OCI-LY1 (cell line): ENCODE results near the gene RAD50.
"Not testable (repeated sequence)": the region's sequence is repeated elsewhere in the genome, so short reads cannot be mapped to it uniquely, and the experiment has no call there.

ENCODE experiments used
- H2AFZ ChIP-seq: fragments of 200-600 bp; sonication (generic), shearing (Covaris generic); 2 replicates; pipeline ENCODE4 v1.6.0; 2014; ENCODE audit warnings: antibody characterized with exemption, mild to moderate bottlenecking, low read length
- H3F3A ChIP-seq: fragments of 200-600 bp; sonication (generic), shearing (Covaris generic); 2 replicates; pipeline ENCODE4 v1.6.0; 2014; ENCODE audit warnings: mild to moderate bottlenecking, antibody characterized with exemption, low read length, moderate library complexity; ENCODE audit not compliant: insufficient read depth
- H3K27ac ChIP-seq: fragments of 200-600 bp; sonication (generic); 2 replicates; pipeline ENCODE4 v1.5.1; 2014; ENCODE audit warnings: low read length, mixed run types, mild to moderate bottlenecking, low read depth; ENCODE audit not compliant: poor library complexity, severe bottlenecking
- H3K27me3 ChIP-seq: fragments of 200-600 bp; sonication (generic); 2 replicates; pipeline ENCODE4 v1.6.0; 2014; ENCODE audit warnings: antibody characterized with exemption, mild to moderate bottlenecking, low read length, moderate library complexity; ENCODE audit not compliant: insufficient read depth
- H3K36me3 ChIP-seq: fragments of 200-600 bp; sonication (generic); 2 replicates; pipeline ENCODE4 v1.6.1; 2014; ENCODE audit warnings: mild to moderate bottlenecking, antibody characterized with exemption, low read length, moderate library complexity, mixed read lengths; ENCODE audit not compliant: insufficient read depth
- H3K4me1 ChIP-seq: fragments of 200-600 bp; sonication (generic); 2 replicates; pipeline ENCODE4 v1.5.1; 2014; ENCODE audit warnings: mild to moderate bottlenecking, low read length, moderate library complexity; ENCODE audit not compliant: insufficient read depth, severe bottlenecking
- H3K4me2 ChIP-seq: fragments of 200-600 bp; sonication (generic), shearing (Covaris generic); 2 replicates; pipeline ENCODE4 v1.6.1; 2014; ENCODE audit warnings: low read length
- H3K4me3 ChIP-seq: fragments of 200-600 bp; sonication (generic); 2 replicates; pipeline ENCODE4 v1.5.1; 2014; ENCODE audit warnings: low read length, low read depth, mild to moderate bottlenecking, mixed read lengths; ENCODE audit not compliant: poor library complexity, severe bottlenecking
- H3K79me2 ChIP-seq: fragments of 200-600 bp; shearing (Covaris generic); 2 replicates; pipeline ENCODE4 v1.6.1; 2016; ENCODE audit warnings: mixed run types, low read length, mixed read lengths; ENCODE audit not compliant: insufficient read depth
- H3K9ac ChIP-seq: fragments of 200-600 bp; sonication (generic), shearing (Covaris generic); 2 replicates; pipeline ENCODE4 v1.6.1; 2014; ENCODE audit warnings: mild to moderate bottlenecking, low read length, mixed read lengths
- H3K9me2 ChIP-seq: fragments of 200-600 bp; sonication (generic), shearing (Covaris generic); 2 replicates; pipeline ENCODE4 v1.6.1; 2014; ENCODE audit warnings: low read depth, mild to moderate bottlenecking, low read length, mixed read lengths
- H3K9me3 ChIP-seq: fragments of 200-600 bp; shearing (Covaris generic); 2 replicates; pipeline ENCODE4 v1.6.1; 2014; ENCODE audit warnings: low read length, mixed read lengths
- H4K20me1 ChIP-seq: fragments of 200-600 bp; sonication (generic), shearing (Covaris generic); 2 replicates; pipeline ENCODE4 v1.6.0; 2016; ENCODE audit warnings: mild to moderate bottlenecking, low read length; ENCODE audit not compliant: insufficient read depth
- EZH2 ChIP-seq: fragments of 200-600 bp; sonication (generic), shearing (Covaris generic); IDR thresholded peaks from 2 replicates; pipeline ENCODE4 v1.8.0; 2017; ENCODE audit warnings: borderline replicate concordance, mixed run types, mild to moderate bottlenecking, antibody characterized with exemption, low read length, moderate library complexity, mixed read lengths
- TF ChIP-seq, protein P1 (sequence below): fragments of 200-600 bp; sonication (generic), shearing (Covaris generic); IDR thresholded peaks from 2 replicates; pipeline ENCODE4 v1.5.1; 2017; ENCODE audit warnings: mild to moderate bottlenecking, antibody characterized with exemption, low read length, moderate library complexity, mixed read lengths

RAD50 gene

DNA sequence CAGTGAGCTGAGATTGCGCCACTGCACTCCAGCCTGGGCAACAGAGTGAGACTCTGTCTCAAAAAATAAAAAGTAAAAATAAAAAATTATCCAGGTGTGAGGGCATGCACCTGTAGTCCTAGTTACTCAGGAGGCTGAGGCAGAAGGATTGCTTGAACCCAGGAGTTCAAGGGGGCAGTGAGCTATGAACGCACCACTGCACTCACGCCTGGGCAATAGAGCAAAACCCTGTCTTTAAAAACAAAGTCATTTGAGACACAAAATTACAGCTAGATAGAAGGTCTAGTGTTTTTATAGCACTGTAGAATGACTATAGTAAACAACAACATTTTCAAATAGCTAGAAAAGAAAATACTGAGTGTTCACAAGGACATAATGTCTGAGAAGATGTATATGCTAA lies 133.4 kb downstream of the RAD50 start:
- no peaks in the 10 kb centered on the region for H3K9me3 ChIP-seq
- H2AFZ ChIP-seq: no peak overlapping the region
- H3K36me3 ChIP-seq: no peaks in the 10 kb centered on the region
- H3K79me2 ChIP-seq: no peaks in the 10 kb centered on the region
- no peaks in the 10 kb centered on the region for H3K27me3 ChIP-seq
- no peaks in the 10 kb centered on the region for H3K9me2 ChIP-seq
- no peak for TF ChIP-seq EZH2
- TF ChIP-seq, protein P1, sequence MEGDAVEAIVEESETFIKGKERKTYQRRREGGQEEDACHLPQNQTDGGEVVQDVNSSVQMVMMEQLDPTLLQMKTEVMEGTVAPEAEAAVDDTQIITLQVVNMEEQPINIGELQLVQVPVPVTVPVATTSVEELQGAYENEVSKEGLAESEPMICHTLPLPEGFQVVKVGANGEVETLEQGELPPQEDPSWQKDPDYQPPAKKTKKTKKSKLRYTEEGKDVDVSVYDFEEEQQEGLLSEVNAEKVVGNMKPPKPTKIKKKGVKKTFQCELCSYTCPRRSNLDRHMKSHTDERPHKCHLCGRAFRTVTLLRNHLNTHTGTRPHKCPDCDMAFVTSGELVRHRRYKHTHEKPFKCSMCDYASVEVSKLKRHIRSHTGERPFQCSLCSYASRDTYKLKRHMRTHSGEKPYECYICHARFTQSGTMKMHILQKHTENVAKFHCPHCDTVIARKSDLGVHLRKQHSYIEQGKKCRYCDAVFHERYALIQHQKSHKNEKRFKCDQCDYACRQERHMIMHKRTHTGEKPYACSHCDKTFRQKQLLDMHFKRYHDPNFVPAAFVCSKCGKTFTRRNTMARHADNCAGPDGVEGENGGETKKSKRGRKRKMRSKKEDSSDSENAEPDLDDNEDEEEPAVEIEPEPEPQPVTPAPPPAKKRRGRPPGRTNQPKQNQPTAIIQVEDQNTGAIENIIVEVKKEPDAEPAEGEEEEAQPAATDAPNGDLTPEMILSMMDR: no peak
- peaks cover 19% of the 10 kb centered on the region for H3K4me1 ChIP-seq
- H3K9ac ChIP-seq: no peak overlapping the region
- no peaks in the 10 kb centered on the region for H4K20me1 ChIP-seq
- no peak overlapping the region for H3K27ac ChIP-seq
- H3K4me2 ChIP-seq: no peak overlapping the region
- no peak overlapping the region for H3K4me3 ChIP-seq
- H3F3A ChIP-seq: no peaks in the 10 kb centered on the region

DNA sequence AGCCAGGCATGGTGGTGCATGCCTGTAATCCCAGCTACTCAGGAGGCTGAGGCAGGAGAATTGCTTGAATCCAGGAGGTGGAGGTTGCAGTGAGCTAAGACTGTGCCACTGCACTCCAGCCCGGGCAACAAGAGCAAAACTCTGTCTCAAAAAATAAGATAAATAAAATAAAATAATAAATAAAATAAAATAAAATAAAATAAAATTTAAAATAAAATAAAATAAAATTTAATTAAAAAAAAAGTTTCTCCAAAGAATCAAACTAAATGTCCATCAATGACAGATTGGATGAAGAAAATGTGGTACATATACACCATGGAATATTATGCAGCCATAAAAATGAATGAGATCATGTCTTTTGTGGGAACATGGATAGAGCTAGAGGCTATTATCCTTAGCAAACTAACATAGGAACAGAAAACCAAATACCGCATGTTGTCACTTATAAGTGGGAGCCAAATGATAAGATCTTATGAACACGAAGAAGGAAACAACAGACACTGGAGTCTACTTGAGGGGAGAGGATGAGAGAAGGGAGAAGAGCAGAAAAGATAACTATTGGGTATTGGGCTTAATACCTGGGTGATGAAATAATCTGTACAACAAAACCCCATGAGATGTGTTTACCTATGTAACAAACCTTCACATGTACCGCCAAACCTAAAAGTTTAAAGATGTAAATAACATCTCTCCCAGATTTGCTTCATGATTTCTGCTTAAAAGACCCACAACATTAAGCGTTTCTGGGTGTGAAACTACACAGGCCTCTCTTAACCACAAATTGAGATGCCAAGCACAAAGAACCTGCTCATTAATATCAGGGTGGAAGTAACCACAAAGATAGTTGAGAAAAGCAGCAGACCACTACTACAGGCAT lies 135.2 kb downstream of the RAD50 start:
- H3K4me2 ChIP-seq, H4K20me1 ChIP-seq, H3K27ac ChIP-seq, H3K27me3 ChIP-seq, H2AFZ ChIP-seq, H3K79me2 ChIP-seq, H3K4me3 ChIP-seq, H3K9me3 ChIP-seq, H3K9me2 ChIP-seq, H3K9ac ChIP-seq, H3F3A ChIP-seq, H3K36me3 ChIP-seq: not testable (repeated sequence)
- H3K4me1 ChIP-seq: peaks cover 17% of the 10 kb centered on the region

DNA sequence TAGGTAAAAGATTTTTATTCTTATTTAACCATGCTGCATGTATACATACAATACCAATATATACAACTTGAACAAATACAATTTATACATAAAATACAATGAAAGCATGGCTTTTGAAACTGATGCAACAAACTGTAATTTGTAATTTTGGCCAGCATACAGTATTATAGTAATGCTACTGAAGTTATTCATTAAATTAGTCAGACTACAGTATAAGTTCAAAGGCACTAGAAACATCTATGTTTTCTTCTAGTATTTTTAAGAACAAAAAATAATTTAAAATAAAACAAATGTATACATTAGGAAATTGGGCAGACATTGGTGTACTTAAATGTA lies 135.8 kb downstream of the RAD50 start:
- H3K79me2 ChIP-seq: no peaks in the 10 kb centered on the region
- H3K36me3 ChIP-seq: no peaks in the 10 kb centered on the region; the same call in 1 of the 2 replicates
- no peak overlapping the region for H3K4me2 ChIP-seq
- no peaks in the 10 kb centered on the region for H3F3A ChIP-seq
- no peaks in the 10 kb centered on the region for H3K27me3 ChIP-seq
- peaks cover 17% of the 10 kb centered on the region for H3K4me1 ChIP-seq
- H4K20me1 ChIP-seq: no peaks in the 10 kb centered on the region
- no peak overlapping the region for H2AFZ ChIP-seq
- TF ChIP-seq, protein P1: no peak
- no peak for TF ChIP-seq EZH2
- H3K4me3 ChIP-seq: no peak overlapping the region
- no peak overlapping the region for H3K27ac ChIP-seq
- H3K9me2 ChIP-seq: no peaks in the 10 kb centered on the region
- H3K9me3 ChIP-seq: no peaks in the 10 kb centered on the region
- no peak overlapping the region for H3K9ac ChIP-seq
